Fibroblast of pulmonary artery (primary cell): ENCODE data around the gene CES3.
"Not testable (repeated sequence)": the region's sequence is repeated elsewhere in the genome, so short reads cannot be mapped to it uniquely, and the experiment has no call there.

Source experiments
- DNase-seq: peaks from one replicate; pipeline ENCODE4 v3.0.0-alpha.2; 2010; ENCODE audit warnings: low read depth
- H3K4me3 ChIP-seq: replicated peaks from 2 replicates; pipeline ENCODE4 v1.5.1; 2011; ENCODE audit warnings: low read depth, mild to moderate bottlenecking, control low read depth, low read length, moderate library complexity
- CTCF ChIP-seq: IDR thresholded peaks from 2 replicates; pipeline ENCODE4 v1.5.1; 2011; ENCODE audit warnings: mild to moderate bottlenecking, control low read depth, low read length, inconsistent platforms; ENCODE audit errors: missing control alignments

CES3 gene

DNA sequence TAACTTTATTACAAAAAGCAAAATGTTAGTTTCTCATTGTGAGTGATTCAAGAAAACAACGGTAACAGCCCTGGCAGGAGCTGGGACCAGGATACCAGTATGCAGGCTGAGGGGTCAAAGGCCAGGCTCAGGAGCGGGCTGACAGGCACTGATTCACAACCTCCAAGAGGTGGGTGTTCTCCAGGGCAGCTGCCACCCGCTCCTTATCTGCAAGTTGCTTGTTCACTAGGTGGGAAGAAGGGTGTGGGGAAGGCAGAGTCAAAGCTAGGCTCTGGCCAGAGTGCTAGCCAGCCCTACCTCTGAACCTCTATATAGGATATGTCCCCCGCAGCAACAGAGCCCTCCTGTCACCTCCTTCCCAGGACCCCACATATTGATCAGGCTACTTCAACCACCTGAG lies 29.0 kb upstream of the CES3 start:
- no peak for DNase-seq
- no peak for TF ChIP-seq CTCF
- H3K4me3 ChIP-seq = no peak overlapping the region

DNA sequence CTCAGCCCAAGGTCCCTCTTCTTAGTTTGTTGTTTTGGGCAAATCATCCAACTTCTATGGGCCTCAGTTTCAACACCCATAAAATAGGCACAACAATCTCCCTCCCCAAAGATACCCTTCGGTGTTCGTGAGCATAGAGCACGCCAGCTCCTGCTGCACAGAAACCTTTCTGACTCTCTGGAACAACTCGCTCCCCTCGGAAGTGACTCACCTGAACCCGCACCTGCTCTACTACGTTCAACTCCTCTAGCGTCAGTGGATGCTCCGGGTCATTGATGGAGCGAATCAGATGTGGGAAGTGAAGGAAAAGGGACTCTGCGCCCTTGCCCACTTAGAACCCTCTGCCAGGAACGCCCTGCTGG lies 27.3 kb upstream of the CES3 start:
- H3K4me3 ChIP-seq = peak overlapping the region; percentile 83
- TF ChIP-seq CTCF = no peak
- no peak for DNase-seq

GRCh38 chr16:66934138-66934838 lies 26.8 kb upstream of the CES3 start, which contains the start of gene CIAO2B:
Gene CIAO2B (minus strand): TSS chr16:66934402. CDS start chr16:66934364, 38 bp downstream.
- peak; percentile 87 for DNase-seq
- TF ChIP-seq CTCF = no peak

DNA sequence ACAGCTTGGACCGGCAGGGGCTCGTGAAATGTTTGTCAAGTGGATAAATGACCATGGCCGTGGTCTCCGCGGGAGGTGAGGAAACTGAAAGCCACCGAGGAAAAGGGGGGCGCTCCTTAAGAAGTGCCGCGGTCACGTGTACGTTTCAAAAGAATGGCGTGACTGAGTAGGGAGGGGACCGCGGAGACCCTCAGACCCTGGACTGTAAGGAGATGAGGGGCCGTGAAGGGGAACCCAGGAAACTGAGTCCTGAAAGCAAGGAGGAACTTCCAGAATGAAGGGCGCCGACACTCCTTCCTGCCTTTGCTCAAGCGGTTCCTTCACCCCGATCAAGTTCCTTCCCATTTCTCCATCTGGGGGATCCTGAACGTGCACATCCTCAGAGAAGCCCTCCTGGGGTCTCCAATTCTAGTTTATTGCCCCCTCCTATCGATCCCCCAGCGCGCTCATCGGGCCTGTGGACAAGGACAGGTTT lies 26.2 kb upstream of the CES3 start:
- not testable (repeated sequence) for DNase-seq
- H3K4me3 ChIP-seq = peak overlapping the region; percentile 83

More at GRCh38 chr16:66934138-66934838, 26.8 kb upstream of the CES3 start, which contains the start of gene CIAO2B:
- H3K4me3 ChIP-seq = peak within 1 kb of the TSS; percentile 83

DNA sequence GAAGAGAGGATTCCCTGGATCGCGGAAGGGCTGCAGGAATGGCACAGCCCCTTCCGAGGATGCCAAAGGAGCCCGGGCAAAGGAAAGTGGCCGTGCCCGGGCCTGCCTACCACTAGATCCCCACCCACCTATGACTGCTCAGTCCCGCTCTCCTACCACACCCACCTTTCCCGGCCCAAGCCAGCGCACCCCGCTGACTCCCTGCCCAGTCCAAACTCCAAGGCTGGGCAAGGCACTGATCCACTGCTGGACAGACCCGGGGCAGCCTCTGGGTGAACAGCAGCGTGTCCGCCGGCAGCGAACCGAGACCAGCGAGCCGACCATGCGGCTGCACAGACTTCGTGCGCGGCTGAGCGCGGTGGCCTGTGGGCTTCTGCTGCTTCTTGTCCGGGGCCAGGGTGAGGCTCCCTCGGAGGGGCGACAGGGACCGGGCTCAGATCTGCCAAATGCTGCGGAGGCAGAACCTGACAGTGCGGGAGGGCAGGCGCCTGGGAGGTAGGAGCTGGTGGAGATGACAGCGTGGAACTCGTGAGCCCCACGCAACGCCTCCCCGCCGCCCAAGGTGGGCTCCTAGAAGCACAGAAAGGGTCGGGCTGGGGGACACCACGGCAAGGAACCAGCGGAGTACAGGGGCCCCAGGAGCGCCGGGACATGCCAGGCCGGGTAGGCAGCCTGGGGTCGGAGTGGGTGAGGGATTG lies 25.6 kb upstream of the CES3 start, which contains the start of gene CES2:
Gene CES2 (plus strand): TSS at position 203 of the 698 bp plus-strand sequence. CDS start 120 bp downstream, at position 323.
- DNase-seq = peak; percentile 30
- TF ChIP-seq CTCF = no peak

GRCh38 chr16:66936462-66936861 lies 24.6 kb upstream of the CES3 start:
- TF ChIP-seq CTCF = no peak
- no peak for DNase-seq
- H3K4me3 ChIP-seq = no peak overlapping the region

More for the DNA sequence above, 25.6 kb upstream of the CES3 start, which contains the start of gene CES2:
- H3K4me3 ChIP-seq = peak within 1 kb of the TSS; percentile 83

DNA sequence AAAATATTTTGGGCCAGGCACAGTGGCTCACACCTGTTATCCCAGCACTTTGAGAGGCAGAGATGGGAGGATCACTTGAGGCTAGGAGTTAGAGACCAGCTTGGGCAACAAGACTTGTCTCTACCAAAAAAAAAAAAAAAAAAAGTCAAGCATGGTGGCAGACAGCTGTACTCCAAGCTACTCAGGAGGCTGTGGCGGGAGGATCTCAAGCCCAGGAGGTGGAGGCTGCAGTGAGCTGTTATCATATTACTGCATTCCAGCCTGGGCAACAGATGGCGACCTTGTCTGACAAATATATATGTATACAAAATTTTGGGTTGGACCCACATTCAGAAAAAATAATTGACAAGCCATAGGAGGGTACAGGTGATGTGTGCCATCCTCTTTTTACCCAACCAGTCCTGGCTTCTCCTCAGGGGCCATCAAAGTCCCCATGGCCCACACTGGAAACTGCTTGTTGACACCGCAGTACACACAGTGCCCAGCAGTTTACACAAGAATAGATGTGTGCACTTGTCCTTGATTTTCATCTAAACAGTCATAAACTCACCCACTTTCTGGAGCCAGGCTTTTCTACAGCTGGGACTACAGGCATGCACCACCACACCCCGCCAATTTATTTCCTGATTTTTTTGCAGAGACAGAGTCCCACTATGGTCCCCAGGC lies 24.0 kb upstream of the CES3 start:
- DNase-seq = no peak
- TF ChIP-seq CTCF = no peak
- no peak overlapping the region for H3K4me3 ChIP-seq
